ENCODE measurements around the gene TARM1. TPM values are rescaled to one million over a fixed set of nuclear protein-coding genes. Genes with fewer than 3 reads are reported as not detected.
"Not testable (repeated sequence)": the region's sequence is repeated elsewhere in the genome, so short reads cannot be mapped to it uniquely, and the experiment has no call there.

The TARM1 gene
- total RNA-seq, 8 experiments from 2014 or later = not detected

GRCh38 chr19:54041969-54042606 is 39.1 kb downstream of the TARM1 start:
- H3K4me1 ChIP-seq (replicated peaks in 1 of 2) = no peaks in the 10 kb centered on the region
- ATAC-seq (replicated peaks in 6 of 8) = no peak
- WGBS, 10 experiments = 25 to 83% (median 69%) methylated on average over 1 to 8 of the region's 9 CpGs; no CpG with 5 or more reads in 4 of the 10 experiments
- H3K4me3 ChIP-seq = no peak overlapping the region
- in situ Hi-C loops (cut with MboI; ENCODE audit: low pct_unique_long_range_greater_than_20kb in 2 of 9, low sequenced_read_pairs in 9 of 9, unreplicated experiment in 9 of 9) = loop anchor here in 1 of 9 experiments (25.0 kb wide), 1 partner anchor 230 kb away; the partner anchor contains the start of gene NLRP12
- no peak overlapping the region for H3K27ac ChIP-seq

- WGBS, 10 experiments = 30 to 90% (median 86%) methylated on average over 1 to 4 of the region's 4 CpGs; no CpG with 5 or more reads in 1 of the 10 experiments
- no peak for ATAC-seq (replicated peaks in 6 of 8)
- peaks cover 0 to 6% of the 10 kb centered on the region in 2 donors for H3K4me1 ChIP-seq (replicated peaks in 1 of 2)
- H3K27ac ChIP-seq = no peak overlapping the region
- in situ Hi-C loops (cut with MboI; ENCODE audit: low pct_unique_long_range_greater_than_20kb in 2 of 9, low sequenced_read_pairs in 9 of 9, unreplicated experiment in 9 of 9) = loop anchor here in 1 of 9 experiments (25.0 kb wide), 1 partner anchor 228 kb away; the partner anchor contains the start of gene NLRP12
- H3K4me3 ChIP-seq = no peak overlapping the region
Measured at GRCh38 chr19:54040003-54040402, 41.2 kb downstream of the TARM1 start.

- ATAC-seq (replicated peaks in 6 of 8); H3K4me1 ChIP-seq (replicated peaks in 1 of 2); H3K4me3 ChIP-seq; H3K27ac ChIP-seq: not testable (repeated sequence)
- WGBS, 10 experiments = 30 to 97% (median 83%) methylated on average over 2 to 3 of the region's 5 CpGs; no CpG with 5 or more reads in 6 of the 10 experiments
- in situ Hi-C loops (cut with MboI; ENCODE audit: low pct_unique_long_range_greater_than_20kb in 2 of 9, low sequenced_read_pairs in 9 of 9, unreplicated experiment in 9 of 9) = loop anchor here in 1 of 9 experiments (25.0 kb wide), 1 partner anchor 224 kb away; the partner anchor contains the start of gene NLRP12
Measured at GRCh38 chr19:54036542-54036941, 44.6 kb downstream of the TARM1 start.

- in situ Hi-C loops (cut with MboI; ENCODE audit: low pct_unique_long_range_greater_than_20kb in 2 of 9, low sequenced_read_pairs in 9 of 9, unreplicated experiment in 9 of 9) = loop anchor here in 1 of 9 experiments (25.0 kb wide), 1 partner anchor 223 kb away; the partner anchor contains the start of gene NLRP12
- no peak overlapping the region for H3K27ac ChIP-seq
- H3K4me1 ChIP-seq (replicated peaks in 1 of 2) = peaks cover 0 to 6% of the 10 kb centered on the region in 2 donors
- 0 to 29% (median 16%) methylated on average over 1 to 4 of the region's 4 CpGs; no CpG with 5 or more reads in 1 of the 10 experiments for WGBS, 10 experiments
- H3K4me3 ChIP-seq = no peak overlapping the region
- ATAC-seq (replicated peaks in 6 of 8) = peak in 7 of 8 experiments; percentile 52 to 98 (median 62)
Measured at GRCh38 chr19:54035215-54036178, 45.7 kb downstream of the TARM1 start.

GRCh38 chr19:54030895-54031586 is 50.1 kb downstream of the TARM1 start:
- Histone ChIP-seq H3K4me1 (replicated peaks in 1 of 2) (peaks cover 0 to 6% of the 10 kb centered on the region in 2 donors), H3K27ac (no peak overlapping the region), H3K4me3 (no peak overlapping the region)
- no peak for ATAC-seq (replicated peaks in 6 of 8)
- 15 to 73% (median 53%) methylated on average over 3 to 10 of the region's 13 CpGs; no CpG with 5 or more reads in 1 of the 10 experiments for WGBS, 10 experiments
- in situ Hi-C loops (cut with MboI; ENCODE audit: low pct_unique_long_range_greater_than_20kb in 2 of 9, low sequenced_read_pairs in 9 of 9, unreplicated experiment in 9 of 9) = loop anchor here in 1 of 9 experiments (25.0 kb wide), 1 partner anchor 219 kb away; the partner anchor contains the start of gene NLRP12

GRCh38 chr19:54029930-54030490 is 51.2 kb downstream of the TARM1 start:
- ATAC-seq (replicated peaks in 6 of 8) = peak in 3 of 8 experiments; percentile 42 to 70 (median 49)
- no peak overlapping the region for H3K4me3 ChIP-seq
- in situ Hi-C loops (cut with MboI; ENCODE audit: low pct_unique_long_range_greater_than_20kb in 2 of 9, low sequenced_read_pairs in 9 of 9, unreplicated experiment in 9 of 9) = loop anchor here in 2 of 9 experiments (10.0 to 25.0 kb wide), 2 partner anchors 185 to 218 kb away; partner anchors contain the start of gene NLRP12 (in 1 of the 2)
- no peaks in the 10 kb centered on the region for H3K4me1 ChIP-seq (replicated peaks in 1 of 2)
- 13 to 100% (median 54%) methylated on average over 2 to 8 of the region's 9 CpGs; no CpG with 5 or more reads in 5 of the 10 experiments for WGBS, 10 experiments
- H3K27ac ChIP-seq = no peak overlapping the region

GRCh38 chr19:54029301-54029700 is 51.9 kb downstream of the TARM1 start:
- Histone ChIP-seq H3K4me1 (replicated peaks in 1 of 2) (no peaks in the 10 kb centered on the region), H3K27ac (no peak overlapping the region), H3K4me3 (no peak overlapping the region)
- 0 to 100% (median 100%) methylated on average over 1 to 3 of the region's 3 CpGs; no CpG with 5 or more reads in 3 of the 10 experiments for WGBS, 10 experiments
- no peak for ATAC-seq (replicated peaks in 6 of 8)
- in situ Hi-C loops (cut with MboI; ENCODE audit: low pct_unique_long_range_greater_than_20kb in 2 of 9, low sequenced_read_pairs in 9 of 9, unreplicated experiment in 9 of 9) = loop anchor here in 2 of 9 experiments (10.0 to 25.0 kb wide), 2 partner anchors 184 to 217 kb away; partner anchors contain the start of gene NLRP12 (in 1 of the 2)

- no peak for ATAC-seq (replicated peaks in 6 of 8)
- 55 to 88% (median 73%) methylated on average over 5 to 7 of the region's 7 CpGs; no CpG with 5 or more reads in 6 of the 10 experiments for WGBS, 10 experiments
- in situ Hi-C loops (cut with MboI; ENCODE audit: low pct_unique_long_range_greater_than_20kb in 2 of 9, low sequenced_read_pairs in 9 of 9, unreplicated experiment in 9 of 9) = loop anchor here in 2 of 9 experiments (10.0 to 25.0 kb wide), 2 partner anchors 182 to 214 kb away; partner anchors contain the start of gene NLRP12 (in 1 of the 2)
- H3K4me3 ChIP-seq = no peak overlapping the region
- H3K4me1 ChIP-seq (replicated peaks in 1 of 2) = peaks cover 3% of the 10 kb centered on the region in 2 donors
- H3K27ac ChIP-seq = no peak overlapping the region
Measured at GRCh38 chr19:54026656-54027055, 54.5 kb downstream of the TARM1 start.

- 6 to 87% (median 63%) methylated on average over 1 to 5 of the region's 9 CpGs; no CpG with 5 or more reads in 3 of the 10 experiments for WGBS, 10 experiments
- no peak for ATAC-seq (replicated peaks in 6 of 8)
- no peak overlapping the region for H3K27ac ChIP-seq
- H3K4me1 ChIP-seq (replicated peaks in 1 of 2) = peaks cover 3 to 9% of the 10 kb centered on the region in 2 donors
- H3K4me3 ChIP-seq = no peak overlapping the region
- in situ Hi-C loops (cut with MboI; ENCODE audit: low pct_unique_long_range_greater_than_20kb in 2 of 9, low sequenced_read_pairs in 9 of 9, unreplicated experiment in 9 of 9) = loop anchor here in 6 of 9 experiments (10.0 to 25.0 kb wide), 3 partner anchors 180 to 212 kb away; partner anchors contain the start of gene NLRP12 (in 2 of the 6)
Measured at GRCh38 chr19:54024660-54025059, 56.5 kb downstream of the TARM1 start.

- WGBS, 10 experiments = 0 to 80% (median 43%) methylated on average over 1 to 3 of the region's 3 CpGs; no CpG with 5 or more reads in 3 of the 10 experiments
- H3K4me3 ChIP-seq = no peak overlapping the region
- in situ Hi-C loops (cut with MboI; ENCODE audit: low pct_unique_long_range_greater_than_20kb in 2 of 9, low sequenced_read_pairs in 9 of 9, unreplicated experiment in 9 of 9) = loop anchor here in 5 of 9 experiments (10.0 to 25.0 kb wide), 3 partner anchors 178 to 211 kb away; partner anchors contain the start of gene NLRP12 (in 1 of the 5)
- H3K27ac ChIP-seq = no peak overlapping the region
- no peak for ATAC-seq (replicated peaks in 6 of 8)
- H3K4me1 ChIP-seq (replicated peaks in 1 of 2) = peaks cover 3 to 9% of the 10 kb centered on the region in 2 donors
Measured at GRCh38 chr19:54023191-54023590, 58.0 kb downstream of the TARM1 start.

GRCh38 chr19:54021932-54022331 is 59.2 kb downstream of the TARM1 start:
- in situ Hi-C loops (cut with MboI; ENCODE audit: low pct_unique_long_range_greater_than_20kb in 2 of 9, low sequenced_read_pairs in 9 of 9, unreplicated experiment in 9 of 9) = loop anchor here in 5 of 9 experiments (10.0 to 25.0 kb wide), 3 partner anchors 177 to 210 kb away; partner anchors contain the start of gene NLRP12 (in 1 of the 5)
- Histone ChIP-seq H3K27ac (no peak overlapping the region), H3K4me3 (no peak overlapping the region), H3K4me1 (replicated peaks in 1 of 2) (peaks cover 3 to 9% of the 10 kb centered on the region in 2 donors)
- WGBS, 10 experiments = 20 to 100% (median 86%) methylated on average over 1 to 13 of the region's 13 CpGs; no CpG with 5 or more reads in 2 of the 10 experiments
- no peak for ATAC-seq (replicated peaks in 6 of 8)
